HG02798 (cell line): Measurements from ENCODE around the gene ICE2.

Experiments
- ATAC-seq: cut with Tn5 transposase; IDR thresholded peaks from one replicate; pipeline ENCODE4 v1.9.1; 2021; ENCODE audit warnings: mild to moderate bottlenecking; ENCODE audit not compliant: unreplicated experiment, poor library complexity

The ICE2 gene

DNA sequence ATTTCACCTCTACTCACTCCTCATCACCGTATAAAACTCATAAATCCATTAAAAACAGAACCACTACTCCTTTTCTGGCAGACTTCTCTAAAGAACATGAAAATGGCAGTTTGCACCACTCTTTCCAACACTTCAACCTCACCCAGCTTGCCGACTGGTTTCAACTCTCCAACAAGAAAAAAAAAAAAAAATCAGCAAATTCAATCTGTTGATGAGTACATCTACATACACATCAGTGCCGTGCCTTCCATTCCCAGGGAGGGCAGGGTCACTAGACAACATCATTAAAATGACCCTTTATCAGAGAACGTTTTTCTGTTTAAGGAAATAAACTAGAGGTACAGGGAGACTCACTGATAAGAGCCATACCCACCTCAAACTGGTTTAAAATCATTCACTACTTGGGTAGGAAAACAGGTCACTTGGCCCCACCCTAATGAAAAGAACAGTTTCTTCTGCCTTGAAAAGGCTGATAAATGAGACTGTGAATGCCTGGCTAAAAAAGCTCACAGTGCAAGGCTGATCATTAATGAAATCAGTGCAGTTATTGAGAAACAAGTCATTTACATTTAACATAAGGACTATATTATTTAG, 87.1 kb downstream of the ICE2 start:
- no peak for ATAC-seq

GRCh38 chr15:60390871-60391501, 88.0 kb downstream of the ICE2 start:
- no peak for ATAC-seq

- no peak for ATAC-seq
These were observed 88.7 kb downstream of the ICE2 start for GRCh38 chr15:60390231-60390630.

- ATAC-seq: peak; percentile 90
These were observed 89.5 kb downstream of the ICE2 start for GRCh38 chr15:60389261-60390077.

DNA sequence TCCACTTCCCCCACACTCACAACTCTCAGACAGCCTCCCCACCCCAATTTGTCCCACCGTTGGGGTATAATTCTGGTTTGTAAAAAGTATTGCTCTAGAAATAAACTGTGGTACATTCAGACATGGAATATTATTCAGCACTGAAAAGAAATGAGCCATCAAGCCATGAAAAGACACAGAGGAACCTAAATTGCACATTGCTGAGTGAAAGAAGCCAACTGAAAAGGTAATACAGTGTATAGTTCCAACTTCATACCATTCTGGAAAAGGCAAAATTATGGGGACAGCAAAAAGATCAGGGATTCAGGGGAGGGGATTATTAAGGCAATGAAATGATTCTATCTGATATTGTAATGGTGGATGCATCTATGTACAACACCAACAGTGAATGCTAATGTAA, 91.6 kb downstream of the ICE2 start:
- no peak for ATAC-seq

DNA sequence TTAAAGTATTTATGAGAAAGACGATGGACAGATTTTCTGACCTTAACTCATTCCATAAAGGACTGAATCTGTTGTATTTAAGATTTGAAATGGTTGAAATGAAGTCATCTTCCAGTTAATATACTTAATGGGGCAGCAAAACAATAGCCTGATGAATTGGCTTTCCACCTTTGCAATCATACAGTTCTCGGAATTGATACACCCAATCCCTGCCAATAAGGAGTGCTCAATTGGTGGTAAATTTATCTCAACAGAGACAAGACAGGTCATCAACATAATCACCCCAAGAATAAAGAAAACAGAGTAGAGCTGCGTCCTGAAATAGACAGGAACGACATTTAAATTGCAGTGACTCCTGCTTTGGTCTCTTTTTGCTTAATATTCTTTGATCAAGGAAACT, 92.3 kb downstream of the ICE2 start:
- ATAC-seq: no peak

- no peak for ATAC-seq
These were observed 93.1 kb downstream of the ICE2 start for GRCh38 chr15:60385620-60386552.

- ATAC-seq: no peak
These were observed 94.3 kb downstream of the ICE2 start for GRCh38 chr15:60384526-60385126.

DNA sequence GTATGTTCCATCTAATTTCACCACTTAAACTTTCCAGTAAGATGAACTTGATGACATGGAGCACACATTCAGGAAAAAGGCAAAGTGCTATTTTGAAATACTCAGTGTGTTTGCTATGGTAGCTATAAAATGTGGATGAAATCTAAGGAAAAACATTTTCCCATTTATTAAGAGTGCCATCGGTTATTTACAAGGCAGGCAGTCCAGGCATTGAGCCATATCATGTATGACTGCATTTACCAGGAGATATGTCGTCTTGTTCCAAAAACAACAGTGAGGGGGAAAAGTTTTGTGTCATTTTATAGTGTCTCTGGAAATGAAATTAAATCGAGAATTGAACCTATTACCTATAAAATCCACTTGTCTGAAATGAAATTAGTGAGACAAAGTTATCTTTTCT, 94.9 kb downstream of the ICE2 start:
- ATAC-seq: no peak

- no peak for ATAC-seq
These were observed 95.9 kb downstream of the ICE2 start for GRCh38 chr15:60382773-60383674.

GRCh38 chr15:60381148-60381788, 97.7 kb downstream of the ICE2 start:
- no peak for ATAC-seq

GRCh38 chr15:60379525-60380274, 99.2 kb downstream of the ICE2 start:
- no peak for ATAC-seq

DNA sequence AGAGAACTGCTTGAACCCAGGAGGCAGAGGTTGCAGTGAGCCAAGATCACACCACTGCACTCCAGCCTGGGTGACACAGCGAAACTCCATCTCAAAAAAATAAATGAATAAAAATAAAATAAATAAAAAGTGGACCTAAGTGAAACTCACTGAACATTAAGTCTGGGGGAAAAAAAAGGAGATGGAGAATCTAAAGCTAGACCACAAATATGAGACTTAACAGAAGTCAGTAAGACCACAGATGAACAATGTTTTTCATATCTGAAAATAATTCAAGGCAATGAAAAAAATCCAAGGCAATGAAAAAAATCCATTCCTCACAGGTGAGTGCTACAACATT, 99.8 kb downstream of the ICE2 start:
- ATAC-seq: no peak

DNA sequence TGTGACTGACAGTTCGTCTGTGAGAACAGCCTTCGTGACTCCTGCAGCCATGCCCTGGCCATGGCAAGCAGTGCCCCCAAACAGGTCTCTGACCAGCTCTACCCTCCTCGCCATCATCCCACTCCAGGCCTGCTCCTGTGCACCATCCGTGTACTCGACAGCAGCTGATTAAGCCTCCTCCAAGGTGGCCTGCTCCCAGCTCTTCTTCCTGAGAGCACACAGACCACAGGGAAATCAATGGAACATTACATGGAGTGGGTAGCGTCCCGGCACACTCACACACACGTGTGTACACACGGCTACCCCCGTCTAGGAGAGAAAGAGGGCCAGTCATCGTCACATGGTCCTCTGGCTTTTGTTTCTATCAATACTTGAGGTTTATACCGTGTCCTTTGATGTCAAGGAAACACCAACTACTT, 102.3 kb downstream of the ICE2 start:
- no peak for ATAC-seq

GRCh38 chr15:60375306-60375705, 103.6 kb downstream of the ICE2 start:
- no peak for ATAC-seq

- no peak for ATAC-seq
These were observed 104.3 kb downstream of the ICE2 start for GRCh38 chr15:60374628-60375081.

DNA sequence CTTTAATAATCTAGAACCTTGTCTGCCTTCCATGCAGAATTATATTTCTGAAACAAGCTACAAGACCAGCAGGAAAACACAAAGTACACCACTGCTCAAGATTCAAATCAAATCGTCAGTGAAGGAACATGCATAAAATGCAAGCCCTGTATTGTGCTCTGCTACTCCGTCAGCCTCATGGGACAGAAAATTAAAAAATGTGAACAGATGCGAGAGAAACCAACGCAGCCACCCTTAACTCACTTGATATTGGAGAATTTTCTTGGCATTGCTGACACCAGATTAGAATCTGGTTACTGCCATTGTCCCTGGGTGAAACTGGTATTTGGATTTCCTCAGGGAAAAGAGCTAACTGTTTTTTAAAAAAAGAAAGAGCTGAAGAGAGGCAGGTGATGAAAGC, 104.7 kb downstream of the ICE2 start:
- no peak for ATAC-seq

DNA sequence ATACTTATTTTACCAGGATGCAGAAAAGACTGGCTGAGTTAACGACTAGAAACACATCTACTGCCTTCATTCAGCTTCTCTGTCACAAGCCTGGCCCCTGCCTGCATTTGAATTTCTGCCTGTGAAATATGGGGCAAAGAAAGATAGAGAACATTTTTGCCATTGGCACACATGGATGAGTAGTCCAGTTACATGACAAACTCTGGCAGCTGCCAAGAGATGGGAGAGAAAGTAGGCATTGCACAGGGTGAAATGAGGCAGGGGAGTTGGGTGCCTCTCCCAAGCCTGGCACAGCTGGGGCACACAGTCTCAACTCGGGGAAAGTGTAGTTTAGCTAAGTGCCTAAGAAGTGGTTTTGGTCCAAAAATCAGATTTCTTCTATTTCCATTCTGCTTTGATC, 105.2 kb downstream of the ICE2 start:
- no peak for ATAC-seq
